Left cardiac atrium (tissue), 4 donors: ENCODE results near the gene TMEM201. TPM values are rescaled to one million over a fixed set of nuclear protein-coding genes. Genes with fewer than 3 reads are reported as not detected.
"Not testable (repeated sequence)": the region's sequence is repeated elsewhere in the genome, so short reads cannot be mapped to it uniquely, and the experiment has no call there.

ENCODE experiments used
- ATAC-seq, 2 donors: fragments of 200-7000 bp; cut with Tn5 transposase; one replicate each; pipeline ENCODE4 v1.9.1; 2020; ENCODE audit warnings: mild to moderate bottlenecking in 2 of 2, moderate library complexity in 2 of 2
- DNase-seq: peaks from one replicate; pipeline ENCODE4 v3.0.0-alpha.2; 2020
- intact Hi-C, 2 donors: fragments of 100-400 bp; cut with DNase I; formaldehyde crosslinking; loops; one replicate each; pipeline versions ENCODE4 v1.14.1 to v1.15.1; 2022 to 2023
- long read RNA-seq: library from polyadenylated mRNA; unstranded; transcript quantifications from one replicate; pipeline ENCODE4 v2.0.0, GENCODE V29; 2021
- total RNA-seq, 2 donors: library from RNA; stranded (reverse); fragmentation: NEBNext Ultra II Directional; extraction: Animal tissue kit (Norgen Biotek cat#: 25700); gene quantifications; one replicate each; pipeline ENCODE4 v1.2.1, GENCODE V29; 2021
- donor health status: DM: no; HTN: yes; CAD: no.
- donor health status: DM: no; HTN: yes; CAD: no; lungs with severe emphysema.
- donor health status: DM: yes; HTN: yes; CAD: no.
- donor health status: Dilated cardiomyopathy.

TMEM201 gene
- 10 to 100 TPM; 18.5 to 21.2 TPM for total RNA-seq
- long read RNA-seq, partial matches to known transcripts, result 22 of 28 reads
- long read RNA-seq, other reads (novel, unspliced or antisense), result 2 of 28 reads

GRCh38 chr1:9588551-9589143, at the start of gene TMEM201:
TMEM201 (plus strand) TSS chr1:9588911; CDS start chr1:9588931, 20 bp downstream.
- ATAC-seq, result peak; percentile 93 to 96
- intact Hi-C loops, result no loop called here

GRCh38 chr1:9539165-9539828, 49.4 kb upstream of the TMEM201 start, which contains the start of gene SLC25A33:
SLC25A33 (plus strand) TSS chr1:9539465; CDS start chr1:9539692, 227 bp downstream.
- ATAC-seq (peak; percentile 97 to 99), DNase-seq (peak; percentile 97)
- intact Hi-C loops, result no loop called here

More at GRCh38 chr1:9588551-9589143, at the start of gene TMEM201:
- peak; percentile 96 for DNase-seq

GRCh38 chr1:9539829-9540550, 48.7 kb upstream of the TMEM201 start:
- DNase-seq (peak; percentile 66), ATAC-seq (peak; percentile 61)
- intact Hi-C loops, result no loop called here

GRCh38 chr1:9542430-9542829, 46.3 kb upstream of the TMEM201 start:
- no peak for ATAC-seq
- intact Hi-C loops, result no loop called here
- no peak for DNase-seq

- intact Hi-C loops, result no loop called here
- ATAC-seq, result no peak
- DNase-seq, result no peak
These were observed 43.8 kb upstream of the TMEM201 start for GRCh38 chr1:9544926-9545325.

GRCh38 chr1:9549955-9550546, 38.7 kb upstream of the TMEM201 start:
- DNase-seq (no peak), ATAC-seq (no peak)
- intact Hi-C loops, result no loop called here

GRCh38 chr1:9551984-9552383, 36.7 kb upstream of the TMEM201 start:
- intact Hi-C loops, result no loop called here
- no peak for DNase-seq
- no peak for ATAC-seq

GRCh38 chr1:9553736-9554144, 35.0 kb upstream of the TMEM201 start:
- ATAC-seq (no peak), DNase-seq (no peak)
- intact Hi-C loops, result no loop called here

GRCh38 chr1:9555942-9556341, 32.8 kb upstream of the TMEM201 start:
- intact Hi-C loops, result no loop called here
- DNase-seq (no peak), ATAC-seq (peak in 1 of 2 donors; percentile 22)

GRCh38 chr1:9557624-9558023, 31.1 kb upstream of the TMEM201 start:
- intact Hi-C loops, result no loop called here
- ATAC-seq (no peak), DNase-seq (no peak)

GRCh38 chr1:9558271-9558945, 30.3 kb upstream of the TMEM201 start:
- DNase-seq (no peak), ATAC-seq (no peak)
- intact Hi-C loops, result no loop called here

- intact Hi-C loops, result no loop called here
- no peak for DNase-seq
- no peak for ATAC-seq
These were observed 29.7 kb upstream of the TMEM201 start for GRCh38 chr1:9558946-9559545.

- no peak for ATAC-seq
- intact Hi-C loops, result no loop called here
- no peak for DNase-seq
These were observed 29.0 kb upstream of the TMEM201 start for GRCh38 chr1:9559673-9560072.

GRCh38 chr1:9560090-9560489, 28.6 kb upstream of the TMEM201 start:
- intact Hi-C loops, ATAC-seq, DNase-seq: not testable (repeated sequence)

GRCh38 chr1:9561429-9561828, 27.3 kb upstream of the TMEM201 start:
- no peak for DNase-seq
- intact Hi-C loops, result no loop called here
- ATAC-seq, result peak; percentile 89 to 93

GRCh38 chr1:9569267-9569666, 19.4 kb upstream of the TMEM201 start:
- DNase-seq, result no peak
- intact Hi-C loops, result no loop called here
- ATAC-seq, result no peak

GRCh38 chr1:9570886-9571529, 17.7 kb upstream of the TMEM201 start:
- intact Hi-C loops, result loop anchor here (5.0 to 10.0 kb wide), 2 partner anchors 74 to 296 kb away; no protein-coding TSS in a partner anchor
- DNase-seq, result not testable (repeated sequence)

GRCh38 chr1:9573723-9574122, 15.0 kb upstream of the TMEM201 start:
- ATAC-seq (peak; percentile 54), DNase-seq (no peak)
- intact Hi-C loops, result loop anchor here (2.0 to 10.0 kb wide), 3 partner anchors 76 to 299 kb away; no protein-coding TSS in a partner anchor

More at GRCh38 chr1:9570886-9571529, 17.7 kb upstream of the TMEM201 start:
- peak in 1 of 2 donors; percentile 62 for ATAC-seq
